GM18909 (cell line): ENCODE data around the gene PDLIM3.
A peak's percentile ranks its signal among the peaks of the same experiment; 100 is the strongest.
"Not testable (repeated sequence)": the region's sequence is repeated elsewhere in the genome, so short reads cannot be mapped to it uniquely, and the experiment has no call there.

Experiments
- ATAC-seq: cut with Tn5 transposase; IDR thresholded peaks from one replicate; pipeline ENCODE4 v1.9.1; 2021; ENCODE audit warnings: mild to moderate bottlenecking; ENCODE audit not compliant: unreplicated experiment, poor library complexity

PDLIM3 gene

DNA sequence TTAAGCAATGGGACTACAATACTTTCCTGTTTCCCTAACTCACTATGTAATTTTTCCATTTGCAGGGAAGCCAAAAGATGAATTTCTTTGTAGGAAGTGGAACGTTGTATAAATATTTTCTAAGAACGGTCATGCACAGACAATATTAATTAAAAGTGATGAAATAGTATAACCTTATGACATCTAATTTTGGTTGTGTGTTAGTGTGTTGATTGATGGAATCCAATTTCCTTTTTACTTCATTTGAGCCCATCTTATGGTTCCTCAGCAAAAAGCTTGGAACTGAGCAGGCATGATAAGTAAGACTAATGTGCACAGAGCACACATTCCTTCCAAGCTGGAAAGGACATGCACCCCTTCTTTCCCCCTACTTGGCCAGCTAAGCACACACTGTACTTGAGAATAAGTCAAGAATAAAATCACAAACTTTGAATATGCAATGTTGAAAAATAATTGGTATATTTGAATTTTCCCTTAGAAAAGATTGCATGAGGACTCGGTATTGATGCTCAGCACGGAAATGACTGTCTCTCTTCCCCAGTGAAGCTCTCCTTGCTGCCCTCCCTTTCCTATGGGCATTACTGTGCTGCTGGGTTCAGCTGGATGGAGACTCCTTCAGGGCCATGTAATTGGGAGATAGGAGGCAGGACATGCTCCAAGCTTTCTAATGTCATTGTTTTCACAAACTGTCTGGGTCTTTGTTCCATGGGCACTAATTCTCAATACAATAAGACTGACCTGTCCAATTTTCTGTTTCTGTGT lies 19.2 kb upstream of the PDLIM3 start:
- no peak for ATAC-seq

DNA sequence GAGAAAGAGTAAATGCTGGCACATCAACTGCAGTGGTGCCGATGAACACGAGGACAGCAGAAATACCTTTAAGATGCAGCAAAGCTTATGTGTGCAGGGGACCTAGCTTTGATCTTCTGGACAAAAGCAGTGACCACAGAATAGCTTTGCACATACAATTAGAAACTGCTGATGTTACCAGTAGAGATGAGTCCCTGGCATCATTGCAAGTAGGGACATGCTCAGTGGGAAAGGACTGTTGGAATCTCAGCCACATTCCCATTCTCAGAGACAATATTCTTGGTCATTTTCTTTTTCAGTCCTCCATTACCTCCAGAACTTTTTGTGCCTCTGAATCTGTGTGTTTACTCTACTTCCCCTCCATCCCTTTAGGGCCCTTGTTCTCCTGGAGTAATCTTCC lies 16.9 kb upstream of the PDLIM3 start:
- no peak for ATAC-seq

DNA sequence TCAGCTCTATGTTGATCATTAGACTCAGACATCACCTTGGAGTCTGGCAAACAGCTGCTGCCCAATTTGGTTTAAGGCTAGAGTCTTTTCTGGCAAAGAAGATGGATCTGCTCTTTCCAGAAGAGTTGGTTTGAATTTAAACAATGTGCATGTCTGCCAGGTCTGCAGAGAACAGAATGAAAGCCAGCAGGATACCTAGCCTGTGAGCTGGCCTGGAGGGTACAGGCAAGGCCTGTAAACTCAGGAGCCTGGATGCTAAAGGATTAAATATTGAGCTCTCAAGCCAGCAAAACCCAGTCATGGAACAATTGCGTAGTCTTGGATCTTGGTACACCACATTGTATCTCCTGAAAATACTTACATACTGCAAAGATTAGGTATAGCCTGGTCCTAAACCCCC lies 15.6 kb upstream of the PDLIM3 start:
- ATAC-seq, result no peak

DNA sequence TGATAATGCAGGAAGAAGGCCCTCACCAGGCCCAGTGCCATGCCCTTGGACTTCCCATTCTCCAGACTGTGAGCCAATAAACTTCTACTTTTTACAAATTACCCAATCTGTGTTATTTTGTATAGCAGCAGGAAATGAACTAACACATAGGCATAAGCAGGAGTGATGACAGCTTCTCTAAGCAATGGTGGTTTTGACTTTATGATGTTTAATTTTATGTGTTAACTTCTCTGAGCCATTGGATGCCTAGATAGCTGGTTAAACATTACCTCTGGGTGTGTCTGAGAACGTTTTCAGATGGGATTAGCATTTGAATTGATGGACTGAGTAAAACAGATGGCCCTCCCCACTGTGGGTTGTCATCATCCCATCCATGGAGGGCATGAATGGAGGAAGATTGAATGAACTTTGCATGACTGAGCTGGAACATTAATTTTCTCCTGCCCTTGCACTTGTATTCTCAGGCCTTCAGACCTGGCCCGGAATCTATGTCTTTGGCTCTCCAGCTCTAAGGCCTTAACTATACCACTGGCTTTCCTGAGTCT lies 13.9 kb upstream of the PDLIM3 start:
- ATAC-seq, result no peak

DNA sequence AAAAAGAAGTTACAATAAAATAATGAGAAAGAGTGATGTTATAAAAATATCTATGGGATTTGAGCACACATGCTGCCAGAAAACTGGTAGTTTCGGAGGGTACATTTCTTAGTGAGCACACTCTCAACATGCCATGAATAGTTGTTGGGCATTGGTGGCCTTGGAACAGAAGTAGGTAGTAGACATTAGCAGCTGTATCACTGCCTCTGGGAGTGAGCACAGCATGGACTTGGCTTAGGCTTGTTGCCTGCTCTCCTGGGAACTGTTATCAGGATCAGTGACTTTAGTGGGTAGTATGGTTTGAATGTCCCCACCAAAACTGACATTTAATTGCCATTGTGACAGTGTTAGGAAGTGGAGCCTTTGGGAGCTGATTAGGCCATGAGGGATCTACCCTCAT lies 13.3 kb upstream of the PDLIM3 start:
- ATAC-seq, result no peak

DNA sequence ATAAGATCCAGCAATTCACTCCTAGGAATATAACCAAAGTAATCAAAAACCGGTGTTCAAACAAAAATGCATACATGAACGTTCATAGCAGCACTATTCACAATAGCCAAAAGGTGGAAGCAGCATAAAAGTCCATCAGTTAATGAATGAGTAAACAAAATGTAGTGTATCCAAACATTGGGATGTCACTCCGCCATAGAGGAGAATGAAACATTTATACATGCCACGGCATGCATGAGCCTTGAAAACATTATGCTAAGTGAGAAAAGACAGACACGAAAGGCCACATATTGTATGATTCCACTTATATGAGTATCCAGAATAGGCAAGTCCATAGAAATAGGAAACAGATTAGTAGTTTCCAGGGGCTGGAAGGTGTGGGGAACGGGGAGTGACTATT lies 11.0 kb upstream of the PDLIM3 start:
- no peak for ATAC-seq

DNA sequence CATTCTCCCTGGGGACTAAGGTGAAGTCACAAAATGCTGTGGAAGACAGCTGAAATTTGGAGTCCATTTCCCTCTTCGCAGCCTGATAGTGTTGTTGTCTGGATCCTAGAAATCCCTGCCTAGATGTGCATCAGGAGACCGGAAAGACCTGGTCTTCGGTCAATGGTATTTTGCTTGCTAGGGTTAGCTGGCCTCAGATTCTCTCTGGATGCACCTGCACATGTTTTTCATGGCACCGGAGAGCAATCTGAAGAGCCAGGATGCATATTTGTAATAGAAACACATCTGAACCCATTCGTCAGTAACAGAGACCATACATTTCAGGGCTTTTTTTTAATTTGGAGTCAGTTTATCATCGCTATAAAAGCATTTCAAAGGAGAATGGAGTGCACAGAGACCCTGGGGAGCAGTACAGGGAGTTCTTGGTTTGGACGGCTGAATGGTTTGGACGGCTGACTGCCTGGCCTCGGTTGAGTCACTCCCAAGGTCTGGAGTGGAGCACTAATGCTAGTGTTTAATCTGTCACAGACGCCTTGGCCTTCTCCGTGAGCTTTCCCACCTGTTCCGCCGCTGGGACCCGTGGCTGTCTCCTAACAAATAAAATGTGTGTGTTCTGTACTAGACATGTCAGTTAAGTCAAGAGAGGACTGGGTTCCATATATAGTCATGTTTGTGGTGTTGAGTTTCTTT lies 7.5 kb upstream of the PDLIM3 start:
- ATAC-seq, result no peak

DNA sequence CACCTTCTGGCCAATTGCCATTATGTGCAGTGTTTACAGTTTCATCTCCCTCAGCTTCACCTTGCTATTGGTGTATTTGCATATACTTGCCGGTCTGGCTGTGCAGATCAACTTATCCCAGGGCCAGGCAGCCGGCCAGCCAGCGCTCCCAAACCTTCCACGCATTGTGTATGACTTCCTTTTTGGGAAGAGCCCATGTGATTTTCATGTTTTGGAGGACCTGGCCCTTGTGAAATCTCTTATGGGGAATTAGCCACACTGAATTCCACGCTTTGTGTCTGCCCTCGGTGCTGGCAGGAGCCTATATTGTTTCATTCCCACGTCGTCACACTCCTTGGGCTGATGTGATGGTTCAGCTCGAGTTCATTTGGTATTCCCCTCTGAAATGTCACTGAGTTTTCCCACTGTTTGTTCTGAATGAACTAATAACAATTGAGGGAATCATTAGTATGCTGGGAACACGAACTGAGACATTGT lies 6.0 kb upstream of the PDLIM3 start:
- no peak for ATAC-seq

DNA sequence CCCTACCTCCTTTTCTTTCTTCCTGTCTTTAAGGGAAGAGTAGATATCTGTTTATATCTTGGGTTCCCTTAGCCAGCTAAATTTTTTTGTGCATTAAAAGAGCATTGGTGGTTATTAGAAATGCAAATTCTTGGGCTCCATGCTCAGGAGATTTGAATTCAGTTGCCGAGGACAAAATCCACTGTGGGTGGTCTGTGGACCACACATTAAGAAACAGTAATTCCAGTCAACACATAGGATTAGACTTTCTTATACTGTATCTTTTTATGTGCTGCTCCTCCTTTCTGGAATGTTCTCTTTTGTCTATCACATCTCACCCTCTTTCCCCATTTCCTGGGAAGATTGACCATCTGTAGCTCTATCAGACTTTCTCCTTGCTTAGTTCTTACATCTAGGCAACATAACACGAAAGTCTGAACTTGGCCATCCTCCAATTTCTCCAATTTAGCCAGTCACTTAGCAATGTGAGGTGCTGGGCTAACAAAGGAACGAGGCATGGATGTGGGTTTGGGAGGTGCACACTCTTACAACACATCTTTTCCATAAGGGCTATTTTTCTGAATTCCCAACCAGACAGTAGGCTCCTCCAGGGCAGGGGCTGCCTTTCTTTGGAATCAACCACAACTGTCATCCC lies 5.3 kb upstream of the PDLIM3 start:
- no peak for ATAC-seq

DNA sequence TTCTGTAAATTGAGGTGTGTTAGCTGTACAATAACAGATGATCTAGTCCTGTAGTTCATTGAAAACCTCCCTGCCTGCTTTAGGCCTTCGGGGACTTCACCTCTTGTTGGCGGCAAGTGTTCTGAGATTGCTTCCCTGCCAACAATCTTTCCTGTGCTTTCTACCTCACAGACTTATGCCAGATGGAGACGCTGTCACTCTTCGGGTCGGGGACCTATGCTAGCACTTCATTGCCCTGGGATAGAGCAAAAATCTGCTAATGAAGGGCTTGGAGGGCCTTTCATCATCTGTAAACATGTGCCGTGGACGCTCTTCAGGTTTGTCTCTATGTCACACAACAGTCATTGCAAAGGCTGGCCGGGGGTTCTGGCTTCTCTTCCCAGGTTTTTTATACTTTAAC lies 4.7 kb upstream of the PDLIM3 start:
- ATAC-seq, result no peak

DNA sequence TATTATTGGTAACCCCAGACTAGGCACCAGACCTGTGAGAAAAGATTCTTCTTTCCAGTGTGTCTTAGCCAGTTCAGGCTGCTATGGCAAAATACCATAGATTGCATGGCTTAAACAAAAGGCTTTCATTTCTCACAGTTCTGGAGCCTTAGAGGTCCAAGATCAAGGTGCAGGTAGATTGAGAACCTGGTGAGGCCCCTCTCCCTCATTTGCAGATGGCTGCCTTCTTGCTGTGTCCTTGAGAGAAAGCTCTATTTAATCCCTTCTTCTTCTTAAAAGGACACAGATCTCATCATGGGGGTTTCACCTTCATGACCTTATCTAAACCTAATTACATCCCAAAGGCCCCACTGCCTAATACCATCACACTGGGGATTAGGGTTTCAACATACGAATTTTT lies 3.5 kb upstream of the PDLIM3 start:
- no peak for ATAC-seq

DNA sequence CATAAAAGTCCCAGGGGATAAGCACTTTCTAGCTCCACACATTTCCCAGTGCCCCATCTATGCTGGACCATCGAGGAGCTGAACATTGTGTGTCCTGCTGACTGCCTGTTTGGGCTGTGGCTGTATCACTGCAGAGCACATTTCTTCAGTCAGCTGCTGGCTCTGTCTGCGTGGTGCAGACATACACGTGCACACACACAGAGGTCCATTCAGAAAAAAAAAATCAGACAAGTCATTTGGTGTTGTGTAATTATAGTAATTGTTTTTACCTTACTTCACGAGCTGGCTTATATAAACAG lies 1.1 kb upstream of the PDLIM3 start:
- ATAC-seq, result no peak

DNA sequence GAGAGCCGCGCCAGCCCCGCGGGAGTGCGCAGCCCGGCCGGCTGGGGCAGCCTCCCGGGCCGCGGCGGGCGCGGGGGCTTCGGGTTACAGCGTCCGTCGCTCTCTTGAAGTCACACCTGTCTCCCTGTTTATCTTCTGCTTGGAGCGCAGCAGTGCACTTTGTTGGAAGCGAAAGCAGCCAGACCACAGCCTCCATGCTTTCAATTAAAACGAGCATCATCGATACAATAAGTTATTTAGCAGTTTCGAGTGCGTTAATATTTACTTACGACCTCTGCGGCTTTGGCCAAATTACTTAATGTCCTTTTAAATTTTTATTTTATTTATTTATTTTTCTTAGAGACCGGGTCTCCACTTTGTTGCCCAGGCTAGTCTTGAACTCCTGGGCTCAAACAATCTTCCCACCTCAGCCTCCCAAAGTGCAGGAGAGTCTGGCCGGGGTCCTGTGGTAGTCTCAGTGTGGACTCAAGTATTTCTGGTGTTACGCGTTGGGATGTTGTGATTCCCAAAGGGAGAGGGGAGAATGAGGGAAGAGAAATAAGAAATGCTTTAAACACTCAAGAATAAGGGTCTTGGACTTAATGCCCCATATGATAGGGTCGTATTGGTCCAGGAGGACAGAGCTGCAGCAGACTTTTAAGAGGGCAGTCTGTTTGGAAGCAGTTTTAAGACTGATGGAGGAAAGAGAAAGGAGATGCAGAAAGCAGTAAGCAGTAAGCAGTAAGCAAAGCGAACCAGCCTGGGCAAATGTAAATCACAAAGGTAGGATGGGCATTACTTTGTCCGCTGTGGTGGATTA lies 504 bp upstream of the PDLIM3 start:
- no peak for ATAC-seq

DNA sequence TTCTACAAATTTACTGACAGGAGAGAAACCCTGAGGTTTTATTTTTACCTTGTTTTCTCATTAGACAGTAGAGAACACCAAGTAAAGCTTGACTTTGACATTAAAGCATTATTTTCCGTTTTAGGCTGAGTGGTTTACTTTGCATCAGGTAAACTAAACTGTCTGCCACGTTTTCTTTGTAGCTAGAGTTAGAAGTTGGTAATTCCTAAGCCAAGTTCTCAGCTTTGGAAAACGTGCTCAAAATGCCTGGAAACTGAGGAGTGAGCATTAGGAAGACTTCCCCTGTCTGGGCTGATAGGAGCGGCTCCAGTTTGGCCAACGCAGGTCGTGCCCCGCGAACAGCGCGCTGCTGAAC lies 819 bp downstream of the PDLIM3 start:
- peak; percentile 6 for ATAC-seq

DNA sequence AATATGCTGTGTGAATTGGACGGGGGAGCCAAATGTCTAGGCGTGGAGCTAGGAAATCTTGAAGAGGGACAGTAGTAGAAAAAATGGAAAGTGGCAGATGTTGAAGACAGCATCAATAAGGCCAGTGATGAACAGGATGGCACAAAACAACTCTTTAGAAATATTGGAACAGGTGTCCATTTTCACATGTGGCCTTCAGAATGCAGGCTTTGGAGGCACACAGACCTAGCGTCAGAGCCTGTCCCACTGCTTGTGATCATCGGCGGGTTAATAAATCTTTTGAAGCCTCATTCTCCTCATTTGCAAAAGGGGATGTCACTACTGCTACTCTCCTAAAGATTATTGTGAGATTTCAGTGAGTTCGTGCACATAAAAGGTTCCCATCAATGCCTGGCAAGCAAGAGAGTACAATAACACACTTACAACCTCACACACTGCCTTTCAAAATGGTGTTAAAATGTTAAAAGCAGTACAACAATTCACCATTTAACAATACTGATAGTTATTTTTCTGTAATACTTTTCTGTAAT lies 2.4 kb downstream of the PDLIM3 start:
- no peak for ATAC-seq

DNA sequence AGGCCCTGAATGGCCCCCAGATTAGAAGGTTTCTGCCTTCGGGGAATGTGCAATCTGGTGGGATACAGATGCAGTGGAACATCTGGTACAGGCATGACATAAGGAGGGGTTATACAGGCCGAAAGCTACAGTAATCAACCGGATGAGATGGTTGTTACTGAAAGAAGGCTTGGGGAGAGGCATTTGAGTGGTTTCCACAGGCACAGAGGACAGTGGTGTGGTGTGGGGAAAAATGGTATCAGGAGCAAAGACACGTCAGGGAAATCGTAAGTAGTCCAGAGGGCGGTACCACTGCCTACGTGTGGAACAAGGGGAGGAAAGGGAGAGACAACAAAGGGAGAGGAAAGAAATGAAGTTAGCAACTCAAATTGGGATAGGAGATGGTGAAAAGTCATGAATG lies 3.0 kb downstream of the PDLIM3 start:
- no peak for ATAC-seq

DNA sequence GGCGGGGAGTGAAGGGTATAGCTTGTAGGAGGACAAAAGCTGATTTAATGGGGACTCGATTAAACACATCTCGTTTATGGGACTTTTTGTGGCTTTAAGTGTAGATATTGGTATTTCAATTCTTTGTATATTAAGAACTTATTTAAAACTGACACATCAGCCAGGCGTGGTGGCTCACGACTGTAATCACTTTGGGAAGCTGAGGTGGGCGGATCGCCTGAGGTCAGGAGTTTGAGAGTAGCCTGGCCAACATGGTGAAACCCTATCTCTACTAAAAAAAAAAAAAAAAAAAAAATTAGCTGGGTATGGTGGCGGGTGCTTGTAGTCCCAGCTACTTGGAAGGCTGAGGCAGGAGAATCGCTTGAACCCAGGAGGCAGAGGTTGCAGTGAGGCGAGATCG lies 3.7 kb downstream of the PDLIM3 start:
- ATAC-seq, result not testable (repeated sequence)

DNA sequence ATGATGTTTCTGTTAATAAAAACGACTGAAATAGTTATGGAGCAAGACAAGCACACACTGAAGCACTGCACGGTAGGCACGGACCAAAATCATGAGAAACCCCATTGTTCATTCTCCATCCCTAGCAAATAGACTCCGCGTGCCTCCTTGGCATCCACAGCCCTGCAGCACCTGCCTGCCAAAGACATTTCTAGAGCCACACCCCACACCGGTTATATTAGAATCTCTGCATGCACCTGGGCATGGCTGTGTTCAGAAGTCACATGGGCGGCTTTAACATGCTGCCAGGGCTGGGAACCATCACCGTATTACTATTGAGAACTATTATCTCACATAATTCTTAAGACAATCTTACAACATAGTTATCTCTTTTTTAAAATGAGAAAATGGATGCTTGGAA lies 5.9 kb downstream of the PDLIM3 start:
- no peak for ATAC-seq

DNA sequence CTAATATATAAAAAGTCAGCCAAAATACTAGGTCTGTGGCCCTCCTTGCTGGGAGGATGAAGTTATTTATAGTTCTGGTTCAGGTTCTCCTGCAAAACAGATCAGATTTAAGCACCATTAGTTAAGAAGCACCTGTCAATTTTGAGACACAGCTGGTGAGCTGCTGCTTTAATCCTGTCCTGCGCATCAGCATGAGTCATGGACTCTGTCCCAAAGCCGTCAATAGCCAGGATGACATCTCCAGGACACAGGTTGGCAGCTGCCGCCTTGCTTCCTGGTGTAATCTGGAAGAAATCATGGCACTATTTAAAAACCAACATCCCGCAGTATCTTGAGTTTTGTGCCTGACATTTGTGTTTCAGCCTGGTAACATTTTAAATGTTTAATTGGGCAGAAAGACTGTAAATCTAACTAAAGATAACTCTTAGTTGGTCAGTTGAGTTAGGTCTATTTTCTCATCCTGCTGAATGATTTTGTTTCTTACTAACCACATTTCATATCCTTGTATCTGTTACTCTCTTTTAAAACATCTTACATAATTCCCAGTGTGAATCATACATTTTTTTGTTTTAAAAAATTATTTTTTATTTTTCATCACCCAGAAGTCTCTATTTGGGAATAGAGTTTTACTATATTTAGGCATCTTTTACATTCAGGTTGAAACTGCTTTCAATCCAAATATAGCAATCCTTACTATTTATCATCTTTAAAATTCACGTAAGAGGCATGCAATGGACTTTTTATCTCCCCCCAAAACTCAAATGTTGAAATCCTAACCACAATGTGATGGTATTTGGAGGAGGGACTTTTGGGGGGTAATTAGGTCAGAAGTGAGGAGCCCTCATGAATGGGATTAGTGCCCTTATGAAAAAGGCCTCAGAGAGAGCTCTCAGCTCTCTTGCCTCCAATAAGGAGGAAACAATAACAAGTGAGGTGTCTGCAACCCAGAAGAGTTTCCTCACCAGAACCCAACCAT lies 10.1 kb downstream of the PDLIM3 start:
- no peak for ATAC-seq
